Upper lobe of left lung (tissue), 6 donors: Measurements from ENCODE around the gene ORM1. TPM values are rescaled to one million over a fixed set of nuclear protein-coding genes. Genes with fewer than 3 reads are reported as not detected.

ENCODE experiments used
- ATAC-seq, 2 donors: fragments of 200-7000 bp; cut with Tn5 transposase; one replicate each; pipeline ENCODE4 v1.9.1; 2022; ENCODE audit warnings: mild to moderate bottlenecking in 2 of 2, moderate library complexity in 2 of 2; ENCODE audit not compliant: low FRiP score in 2 of 2
- DNase-seq, 2 donors: peaks; one replicate each; pipeline ENCODE4 v3.0.0-alpha.2; 2019 to 2020
- H3K27ac ChIP-seq, 4 donors: fragments of 200-600 bp; sonication (generic); one replicate each; pipeline ENCODE4 v1.5.1; 2016 to 2019
- H3K27me3 ChIP-seq, 4 donors: fragments of 200-600 bp; sonication (generic); one replicate each; pipeline ENCODE4 v1.5.1; 2017 to 2019
- H3K36me3 ChIP-seq, 4 donors: fragments of 200-600 bp; sonication (generic); one replicate each; pipeline ENCODE4 v1.5.1; 2016 to 2019
- H3K4me1 ChIP-seq, 4 donors: fragments of 200-600 bp; sonication (generic); one replicate each; pipeline ENCODE4 v1.5.1; 2018 to 2019
- H3K4me3 ChIP-seq, 4 donors: fragments of 200-600 bp; sonication (generic); one replicate each; pipeline ENCODE4 v1.5.1; 2017 to 2019; ENCODE audit warnings: mild to moderate bottlenecking in 2 of 4, moderate library complexity in 1 of 4
- H3K9me3 ChIP-seq, 4 donors: fragments of 200-600 bp; sonication (generic); one replicate each; pipeline ENCODE4 v1.5.1; 2018 to 2019
- EP300 ChIP-seq, 4 donors: sonication (generic); formaldehyde crosslinking; IDR thresholded peaks; one replicate each; pipeline ENCODE4 v1.5.1; 2017; ENCODE audit warnings: antibody characterized with exemption in 4 of 4, control low read depth in 2 of 4
- POLR2A ChIP-seq, 4 donors: fragments of 450-650 bp; IDR thresholded peaks; one replicate each; pipeline ENCODE4 v1.5.1; 2016 to 2017; ENCODE audit warnings: antibody characterized with exemption in 4 of 4, mild to moderate bottlenecking in 2 of 4
- POLR2AphosphoS5 ChIP-seq, 2 donors: sonication (generic); formaldehyde crosslinking; IDR thresholded peaks; one replicate each; pipeline ENCODE4 v1.5.1; 2017; ENCODE audit warnings: antibody characterized with exemption in 2 of 2
- WGBS, 2 donors: methylation state at CpG; one replicate each; pipeline ENCODE4 v1.1.5; 2017 to 2018; 5-methylcytosine and 5-hydroxymethylcytosine counted together
- total RNA-seq, 6 donors: library from RNA; depleted of rRNA in 4 of 6; stranded (reverse); fragments of >200 nt in 4 of 6; gene quantifications; one replicate each; pipeline versions ENCODE4 v1.1.0 to v1.2.1, GENCODE V29; 2016 to 2021
- TF ChIP-seq, protein P1 (sequence below), 6 experiments: fragments of 450-650 bp in 4 of 6; fragments of 200-600 bp in 2 of 6; sonication (generic) in 2 of 6; IDR thresholded peaks; one replicate each; pipeline ENCODE4 v1.5.1; 2016 to 2019; ENCODE audit warnings: antibody characterized with exemption in 6 of 6
- donor health status: DM: no; HTN: no; CAD: no; lungs with moderate emphysema.
- donor health status: DM: no; HTN: yes; CAD: no; lungs with severe emphysema.

ORM1 gene
- total RNA-seq, 6 donors from 2014 or later = 1.8 to 17.9 (median 12.0) TPM; not detected in 1

DNA sequence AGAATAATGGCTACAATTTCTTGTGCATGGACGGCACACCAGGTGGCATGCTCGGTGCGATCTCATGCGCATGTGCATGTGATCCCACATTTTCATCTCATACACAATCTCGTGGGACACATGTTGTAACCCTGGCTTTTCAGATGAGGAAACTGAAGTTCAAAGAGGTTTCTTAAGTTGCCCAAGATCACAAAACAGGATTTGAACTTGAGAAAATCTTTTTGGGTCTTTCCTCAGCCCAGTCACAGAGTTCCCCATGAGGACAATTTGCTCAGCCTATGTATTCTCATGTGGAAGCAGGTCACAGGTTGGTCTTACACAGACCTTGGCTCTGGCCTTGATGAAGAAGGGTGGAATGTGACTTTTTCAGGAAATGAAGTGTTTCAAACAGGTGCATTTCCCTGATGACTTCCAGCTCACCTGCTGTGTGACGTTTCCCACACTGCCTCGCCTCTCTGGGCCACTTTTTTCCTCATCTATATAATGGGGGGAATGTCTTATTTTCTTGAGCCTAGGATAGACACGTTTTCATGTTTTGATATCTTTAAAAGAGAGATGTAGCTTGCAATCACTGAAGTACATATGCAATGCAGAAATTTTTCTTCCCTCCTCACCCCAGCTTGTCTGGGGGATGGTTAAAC, 7.1 kb upstream of the ORM1 start:
- DNase-seq (peak in 1 of 2 donors; percentile 36), ATAC-seq (peak in 1 of 2 donors; percentile 38)
- TF ChIP-seq, protein P1, sequence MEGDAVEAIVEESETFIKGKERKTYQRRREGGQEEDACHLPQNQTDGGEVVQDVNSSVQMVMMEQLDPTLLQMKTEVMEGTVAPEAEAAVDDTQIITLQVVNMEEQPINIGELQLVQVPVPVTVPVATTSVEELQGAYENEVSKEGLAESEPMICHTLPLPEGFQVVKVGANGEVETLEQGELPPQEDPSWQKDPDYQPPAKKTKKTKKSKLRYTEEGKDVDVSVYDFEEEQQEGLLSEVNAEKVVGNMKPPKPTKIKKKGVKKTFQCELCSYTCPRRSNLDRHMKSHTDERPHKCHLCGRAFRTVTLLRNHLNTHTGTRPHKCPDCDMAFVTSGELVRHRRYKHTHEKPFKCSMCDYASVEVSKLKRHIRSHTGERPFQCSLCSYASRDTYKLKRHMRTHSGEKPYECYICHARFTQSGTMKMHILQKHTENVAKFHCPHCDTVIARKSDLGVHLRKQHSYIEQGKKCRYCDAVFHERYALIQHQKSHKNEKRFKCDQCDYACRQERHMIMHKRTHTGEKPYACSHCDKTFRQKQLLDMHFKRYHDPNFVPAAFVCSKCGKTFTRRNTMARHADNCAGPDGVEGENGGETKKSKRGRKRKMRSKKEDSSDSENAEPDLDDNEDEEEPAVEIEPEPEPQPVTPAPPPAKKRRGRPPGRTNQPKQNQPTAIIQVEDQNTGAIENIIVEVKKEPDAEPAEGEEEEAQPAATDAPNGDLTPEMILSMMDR (IDR thresholded peaks at IDR 0.05) = no peak
- TF ChIP-seq EP300 (IDR thresholded peaks at IDR 0.05) (peak in 1 of 4 donors; percentile 19), POLR2AphosphoS5 (IDR thresholded peaks at IDR 0.05) (no peak), POLR2A (IDR thresholded peaks at IDR 0.05) (no peak)
- H3K27ac ChIP-seq = peak overlapping the region in 1 of 4 donors; percentile 54
- no peaks in the 10 kb centered on the region for H3K27me3 ChIP-seq
- H3K4me3 ChIP-seq = no peak overlapping the region
- WGBS, 2 donors = 70 to 78% methylated on average over 8 of the region's 8 CpGs
- no peaks in the 10 kb centered on the region for H3K36me3 ChIP-seq
- no peaks in the 10 kb centered on the region for H3K9me3 ChIP-seq
- H3K4me1 ChIP-seq = peaks cover 0 to 17% (median 8%) of the 10 kb centered on the region in 4 donors

DNA sequence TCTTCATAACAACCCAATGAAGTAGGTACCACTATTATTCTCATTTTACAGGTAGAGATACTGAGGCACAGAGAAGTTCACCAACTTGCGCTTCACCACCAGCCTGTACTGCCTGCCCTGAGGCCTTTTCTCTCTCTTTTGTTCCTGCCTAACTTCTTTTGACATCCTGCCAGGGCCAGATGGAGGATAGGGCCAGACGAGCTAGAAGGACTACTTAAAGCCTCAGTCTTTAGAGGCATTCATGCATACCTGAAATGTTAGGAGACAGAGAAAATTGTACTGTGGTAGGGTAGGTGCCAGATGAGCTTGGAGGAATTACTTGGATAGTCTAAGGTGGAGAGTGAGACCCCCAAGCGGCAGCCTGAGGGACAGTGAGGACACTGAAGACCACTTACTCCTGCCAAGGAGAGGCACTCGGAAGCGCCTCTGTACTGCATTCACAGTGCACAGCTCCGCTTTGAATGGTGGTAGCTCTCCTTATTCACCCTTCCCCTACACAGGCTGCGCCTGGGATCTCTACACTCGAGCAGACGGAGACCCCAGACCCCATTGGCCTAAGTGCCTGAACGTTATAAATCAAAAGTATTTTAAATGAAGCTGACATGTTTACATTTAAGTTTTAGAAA, 6.2 kb upstream of the ORM1 start:
- ATAC-seq = peak in 1 of 2 donors; percentile 5
- TF ChIP-seq POLR2A (IDR thresholded peaks at IDR 0.05) = no peak
- TF ChIP-seq POLR2AphosphoS5 (IDR thresholded peaks at IDR 0.05) = no peak
- no peak for TF ChIP-seq EP300 (IDR thresholded peaks at IDR 0.05)
- TF ChIP-seq, protein P1 (IDR thresholded peaks at IDR 0.05) = no peak
- 74 to 76% methylated on average over 10 of the region's 10 CpGs for WGBS, 2 donors
- Histone ChIP-seq H3K27me3 (no peaks in the 10 kb centered on the region), H3K4me1 (peaks cover 0 to 17% (median 8%) of the 10 kb centered on the region in 4 donors), H3K27ac (no peak overlapping the region), H3K4me3 (no peak overlapping the region), H3K9me3 (no peaks in the 10 kb centered on the region), H3K36me3 (no peaks in the 10 kb centered on the region)
- peak in 1 of 2 donors; percentile 19 for DNase-seq

DNA sequence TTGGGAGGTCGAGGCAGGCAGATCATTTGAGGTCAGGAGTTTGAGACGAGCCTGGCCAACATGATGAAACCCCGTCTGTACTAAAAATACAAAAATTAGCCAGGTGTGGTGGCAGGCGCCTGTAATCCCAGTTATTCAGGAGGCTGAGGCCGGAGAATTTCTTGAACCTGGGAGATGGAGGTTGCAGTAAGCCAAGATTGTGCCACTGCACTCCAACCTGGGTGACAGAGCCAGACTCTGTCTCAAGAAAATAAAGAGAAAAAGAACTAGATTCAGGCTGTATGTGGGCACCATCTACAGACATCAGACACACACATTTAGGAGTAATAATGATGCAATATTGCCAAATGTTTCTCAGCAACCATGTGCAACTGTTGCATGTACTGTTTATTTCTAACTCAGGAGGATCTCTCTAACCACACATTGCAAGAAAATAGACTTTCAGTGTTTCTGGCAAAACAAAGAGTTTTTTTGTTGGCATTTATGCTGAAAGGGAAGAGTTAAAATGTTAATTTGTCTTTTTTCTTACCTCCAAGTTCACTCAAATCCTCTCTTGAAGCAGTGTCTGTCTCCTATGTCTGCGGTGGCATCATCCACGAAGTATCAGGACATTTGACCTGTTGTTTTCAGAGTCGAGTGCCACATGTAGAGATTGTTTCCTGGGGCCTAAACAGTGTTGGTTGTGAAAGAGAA, 5.1 kb upstream of the ORM1 start:
- ATAC-seq = no peak
- peak in 1 of 2 donors; percentile 70 for TF ChIP-seq POLR2AphosphoS5 (IDR thresholded peaks at IDR 0.05)
- no peak for TF ChIP-seq EP300 (IDR thresholded peaks at IDR 0.05)
- WGBS, 2 donors = 78 to 83% methylated on average over 8 of the region's 8 CpGs
- Histone ChIP-seq H3K4me1 (peaks cover 0 to 17% (median 8%) of the 10 kb centered on the region in 4 donors), H3K9me3 (no peaks in the 10 kb centered on the region), H3K36me3 (no peaks in the 10 kb centered on the region), H3K4me3 (no peak overlapping the region), H3K27me3 (no peaks in the 10 kb centered on the region), H3K27ac (peak overlapping the region in 2 of 4 donors; percentile 30 to 65)
- peak in 1 of 2 donors; percentile 15 for DNase-seq

DNA sequence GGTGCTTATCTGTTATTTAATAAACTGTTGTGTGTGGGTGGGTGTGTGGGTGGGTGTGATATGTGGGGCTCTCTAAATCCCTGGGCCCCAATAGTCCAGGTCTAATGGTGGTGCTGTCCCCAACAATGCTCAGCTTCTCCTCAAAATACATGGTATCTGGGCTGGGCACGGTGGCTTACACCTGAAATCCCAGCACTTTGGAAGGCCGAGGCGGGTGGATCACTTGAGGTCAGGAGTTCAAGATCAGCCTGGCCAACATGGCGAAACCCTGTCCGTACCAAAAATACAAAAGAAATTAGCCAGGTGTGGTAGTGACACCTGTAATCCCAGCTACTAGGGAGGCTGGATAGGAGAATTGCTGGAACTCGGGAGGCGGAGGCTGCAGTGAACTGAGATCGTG, 4.5 kb upstream of the ORM1 start:
- DNase-seq = peak in 1 of 2 donors; percentile 10
- WGBS, 2 donors = 85 to 95% methylated on average over 6 of the region's 8 CpGs

More for the DNA sequence above, 4.5 kb upstream of the ORM1 start:
- TF ChIP-seq, protein P1 (IDR thresholded peaks at IDR 0.05) = no peak
- TF ChIP-seq POLR2A (IDR thresholded peaks at IDR 0.05) = no peak
- no peak for TF ChIP-seq POLR2AphosphoS5 (IDR thresholded peaks at IDR 0.05)
- TF ChIP-seq EP300 (IDR thresholded peaks at IDR 0.05) = no peak
- ATAC-seq = no peak
- Histone ChIP-seq H3K27ac (peak overlapping the region in 2 of 4 donors; percentile 30 to 65), H3K4me3 (no peak overlapping the region), H3K27me3 (no peaks in the 10 kb centered on the region), H3K9me3 (no peaks in the 10 kb centered on the region), H3K36me3 (no peaks in the 10 kb centered on the region), H3K4me1 (peaks cover 0 to 17% (median 8%) of the 10 kb centered on the region in 4 donors)
